NCI-H2081 (cell line): Measurements from ENCODE around the gene HMGXB4.

Experiments used
- DNase-seq, 2 experiments: peaks; one replicate each; lab custom pipeline; 2025; lab: John Stamatoyannopoulos, UW

HMGXB4 gene

DNA sequence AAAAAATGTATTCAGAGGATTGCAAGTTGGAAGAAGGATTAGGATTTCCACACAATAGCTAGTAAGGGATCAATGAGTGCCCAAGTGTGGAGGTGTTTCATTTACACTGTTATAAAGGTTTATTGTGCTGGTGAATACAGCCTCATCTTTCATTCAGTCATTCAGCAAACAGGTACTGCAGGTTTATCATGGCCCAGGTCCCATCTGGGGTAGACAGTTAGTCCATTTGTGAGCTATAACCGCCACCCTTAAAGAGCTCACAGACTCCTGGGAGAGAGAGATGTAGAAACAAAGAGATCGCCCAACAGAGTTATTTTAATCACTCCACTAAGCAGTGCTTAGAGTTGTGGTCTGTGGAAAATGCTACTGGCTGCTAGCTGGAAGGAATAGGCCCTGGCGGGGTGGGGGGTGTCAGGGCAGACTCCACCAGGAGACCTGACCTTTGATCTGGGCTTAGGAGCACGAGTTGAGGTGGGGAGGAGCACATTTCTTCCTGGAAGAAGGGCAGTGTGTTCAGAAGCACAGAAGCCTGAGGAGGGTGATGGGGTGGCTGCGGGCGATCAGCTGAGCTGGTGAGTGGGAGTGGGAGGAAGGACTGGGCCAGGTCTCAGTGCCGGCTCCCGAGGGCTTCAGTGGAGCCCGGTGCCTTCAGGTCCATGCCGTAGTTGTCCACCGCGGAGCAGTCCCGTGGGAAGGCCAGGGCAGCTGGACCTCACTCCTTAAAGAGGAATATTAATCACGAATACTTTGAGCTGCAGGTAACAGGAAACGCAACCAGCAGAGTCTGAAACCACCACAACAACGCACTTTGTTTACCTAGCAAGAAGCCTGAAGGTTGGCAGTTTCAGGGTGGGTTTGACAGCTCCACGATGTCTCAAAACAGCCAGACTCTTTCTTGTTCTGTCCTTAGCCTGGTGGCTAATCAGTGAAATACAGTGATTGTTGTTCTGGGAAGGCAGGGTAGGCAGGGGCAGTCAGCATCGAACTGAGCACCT lies 53.6 kb downstream of the HMGXB4 start:
- DNase-seq: no peak

- DNase-seq: no peak
These were observed 54.3 kb downstream of the HMGXB4 start for GRCh38 chr22:35311551-35311999.

DNA sequence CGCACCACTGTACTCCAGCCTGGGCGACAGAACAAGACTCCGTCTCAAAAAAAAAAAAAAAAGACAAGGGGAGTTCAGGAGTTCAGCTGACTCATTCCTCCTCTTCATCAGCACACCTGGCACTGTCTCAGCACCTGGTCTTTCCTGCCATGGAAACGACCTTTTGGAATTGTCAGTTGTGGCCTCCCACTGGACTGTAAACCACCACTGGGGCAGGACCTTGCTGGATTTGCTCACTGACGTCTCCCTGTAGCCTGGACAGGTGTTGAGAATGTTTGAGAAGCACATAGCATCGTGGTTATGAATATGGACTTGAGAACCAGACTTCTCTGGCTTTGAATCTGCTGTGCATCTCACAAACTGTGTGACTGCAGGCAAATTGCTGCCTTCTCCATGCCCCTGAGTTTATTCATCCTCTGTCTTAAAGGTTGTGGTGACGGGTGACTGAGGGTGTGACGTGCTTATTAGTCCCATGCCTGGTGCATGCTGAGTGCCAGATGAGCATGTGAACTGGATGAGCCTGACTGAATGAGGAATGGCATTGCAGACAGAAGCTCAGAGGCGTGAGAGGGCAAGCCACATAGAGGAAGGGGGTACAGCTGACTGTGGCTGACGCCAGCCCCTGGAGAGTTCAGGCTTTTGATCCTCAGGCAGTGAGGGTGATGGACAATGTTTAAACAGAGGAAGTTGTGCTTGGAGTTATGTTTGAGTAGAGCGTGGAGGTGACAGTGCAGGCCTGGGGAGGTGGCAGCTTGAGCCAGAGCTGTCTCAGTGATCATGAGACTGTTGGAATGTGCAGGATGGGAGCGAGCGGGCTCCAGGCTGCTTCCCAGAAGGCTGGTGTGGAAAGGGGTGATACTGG lies 55.1 kb downstream of the HMGXB4 start:
- DNase-seq: no peak

- no peak for DNase-seq
These were observed 56.2 kb downstream of the HMGXB4 start for GRCh38 chr22:35313311-35314121.

- DNase-seq: no peak
These were observed 57.1 kb downstream of the HMGXB4 start for GRCh38 chr22:35314161-35314942.

GRCh38 chr22:35315141-35315854 lies 58.0 kb downstream of the HMGXB4 start:
- no peak for DNase-seq

DNA sequence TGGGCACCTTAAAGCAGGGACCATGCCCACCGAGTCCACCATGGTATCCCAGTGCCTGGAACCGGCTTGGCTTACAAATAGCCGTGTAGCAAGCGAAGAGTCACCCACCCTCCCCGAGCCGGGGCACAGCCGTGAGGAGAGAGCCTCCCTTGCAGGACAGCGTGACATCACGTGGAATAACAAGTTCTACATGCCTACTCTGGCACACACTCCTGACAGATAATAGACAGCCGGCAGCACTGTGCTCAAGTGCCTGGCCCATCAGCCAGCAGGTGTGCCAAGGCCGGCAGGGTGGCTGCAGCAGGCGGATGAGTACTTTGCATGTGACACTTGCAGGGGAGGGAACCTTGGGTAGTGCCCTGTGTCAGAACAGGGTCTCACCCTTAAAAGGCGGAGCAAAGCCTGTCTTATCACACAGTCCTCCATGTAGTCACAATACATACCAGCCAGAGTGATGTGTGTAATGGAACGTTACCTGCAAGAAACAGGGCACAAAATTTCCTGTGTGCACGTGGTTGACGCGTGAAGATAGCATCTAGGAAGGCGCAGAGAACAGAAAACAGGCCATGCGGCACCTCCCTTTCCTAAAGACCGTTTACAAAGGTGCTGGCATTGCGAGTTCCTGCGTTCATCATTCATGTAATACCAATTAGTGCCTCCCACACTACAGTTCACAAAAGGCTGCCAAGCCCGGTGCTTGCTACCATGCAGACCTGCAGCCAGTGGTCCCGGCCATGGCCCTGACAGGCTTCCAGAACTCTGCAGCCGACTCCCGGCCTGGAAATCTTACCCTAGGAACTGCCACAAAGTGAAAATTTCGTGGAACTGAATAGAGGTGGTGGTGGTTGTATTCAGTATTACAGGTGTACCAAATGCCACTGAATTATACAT lies 58.8 kb downstream of the HMGXB4 start:
- DNase-seq: peak in 1 of 2 experiments; percentile 29

GRCh38 chr22:35316751-35317150 lies 59.5 kb downstream of the HMGXB4 start:
- no peak for DNase-seq

DNA sequence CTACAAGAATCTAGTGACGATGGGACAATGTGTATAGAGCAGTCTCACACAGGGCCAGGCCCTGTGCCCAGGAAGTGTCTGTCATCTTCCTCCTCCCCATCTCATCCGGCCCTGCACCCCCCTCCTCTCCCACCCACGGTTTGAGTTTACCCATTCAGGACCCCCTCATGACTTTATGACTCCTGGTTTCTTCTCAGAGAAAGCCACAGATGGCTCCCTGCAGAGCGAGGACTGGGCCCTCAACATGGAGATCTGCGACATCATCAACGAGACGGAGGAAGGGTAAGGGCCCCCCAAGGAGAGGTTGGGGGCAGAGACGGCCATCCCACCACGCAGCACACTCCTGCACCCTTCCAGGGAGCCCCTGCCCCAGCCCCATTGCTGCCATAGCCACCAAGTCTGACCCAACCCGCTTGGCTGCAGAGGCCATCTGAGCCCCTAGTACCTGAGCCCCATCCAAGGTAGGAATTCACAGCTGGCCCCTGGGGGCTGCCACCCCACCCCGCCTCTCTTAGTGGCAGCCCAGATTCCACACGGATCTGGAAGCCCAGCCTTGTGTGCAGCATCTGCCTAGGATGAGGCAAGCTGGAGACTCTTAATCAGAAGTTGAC lies 60.5 kb downstream of the HMGXB4 start:
- DNase-seq: no peak

- no peak for DNase-seq
These were observed 61.3 kb downstream of the HMGXB4 start for GRCh38 chr22:35318346-35319215.

- DNase-seq: no peak
These were observed 62.1 kb downstream of the HMGXB4 start for GRCh38 chr22:35319244-35319985.

GRCh38 chr22:35322126-35322525 lies 64.8 kb downstream of the HMGXB4 start:
- no peak for DNase-seq

DNA sequence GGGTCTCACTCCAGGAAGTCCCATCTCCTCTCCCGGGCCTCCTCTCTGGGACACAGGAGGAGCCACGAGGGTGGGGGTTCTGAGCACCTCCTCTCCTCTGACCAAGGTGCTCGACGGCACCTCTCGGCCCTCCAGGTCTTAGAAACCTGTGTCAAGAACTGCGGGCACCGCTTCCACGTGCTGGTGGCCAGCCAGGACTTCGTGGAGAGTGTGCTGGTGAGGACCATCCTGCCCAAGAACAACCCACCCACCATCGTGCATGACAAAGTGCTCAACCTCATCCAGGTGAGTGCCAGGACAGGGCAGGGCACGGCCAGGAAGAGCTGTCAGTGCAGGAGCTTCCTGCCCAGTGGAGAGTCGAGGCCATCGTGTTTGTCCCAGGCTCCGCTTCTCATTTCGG lies 65.6 kb downstream of the HMGXB4 start:
- DNase-seq: no peak

GRCh38 chr22:35323305-35323704 lies 66.0 kb downstream of the HMGXB4 start:
- no peak for DNase-seq

GRCh38 chr22:35324067-35324466 lies 66.8 kb downstream of the HMGXB4 start:
- DNase-seq: no peak

- DNase-seq: no peak
These were observed 67.5 kb downstream of the HMGXB4 start for GRCh38 chr22:35324762-35325161.

DNA sequence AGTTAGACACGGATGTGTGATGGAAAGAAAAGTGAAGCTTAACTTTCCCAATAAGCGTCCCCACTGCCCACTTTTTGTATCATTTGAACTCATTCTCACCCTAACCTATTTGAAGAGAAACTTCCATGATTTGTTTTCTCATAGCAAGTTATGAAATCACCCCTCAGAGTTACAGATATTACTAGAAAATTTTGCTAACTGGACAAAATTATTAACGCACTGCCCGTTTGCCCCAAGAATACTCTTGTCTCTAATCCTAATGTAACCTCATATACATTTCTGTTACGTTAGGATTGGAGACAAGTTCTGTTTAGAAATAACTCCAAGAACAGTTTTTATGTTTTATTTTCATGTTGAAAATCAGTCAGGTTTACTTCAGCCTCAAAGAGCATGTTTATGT lies 67.9 kb downstream of the HMGXB4 start:
- DNase-seq: no peak
